Activated CD4-positive, CD25-positive, alpha-beta regulatory T cell treated with anti-CD3 and anti-CD28 coated beads, Interleukin-2, amount 50 U/mL, for 72 hours (primary cell): ENCODE data around the gene HLA-DQB1.
"Not testable (repeated sequence)": the region's sequence is repeated elsewhere in the genome, so short reads cannot be mapped to it uniquely, and the experiment has no call there.

Experiments
- DNase-seq: peaks from one replicate; pipeline ENCODE4 v3.0.0; 2021

Gene HLA-DQB1

GRCh38 chr6:32666420-32667300, at the start of gene HLA-DQB1:
Gene HLA-DQB1 (minus strand): TSS chr6:32666657. CDS start chr6:32666607, 50 bp downstream.
- peak; percentile 39 for DNase-seq

DNA sequence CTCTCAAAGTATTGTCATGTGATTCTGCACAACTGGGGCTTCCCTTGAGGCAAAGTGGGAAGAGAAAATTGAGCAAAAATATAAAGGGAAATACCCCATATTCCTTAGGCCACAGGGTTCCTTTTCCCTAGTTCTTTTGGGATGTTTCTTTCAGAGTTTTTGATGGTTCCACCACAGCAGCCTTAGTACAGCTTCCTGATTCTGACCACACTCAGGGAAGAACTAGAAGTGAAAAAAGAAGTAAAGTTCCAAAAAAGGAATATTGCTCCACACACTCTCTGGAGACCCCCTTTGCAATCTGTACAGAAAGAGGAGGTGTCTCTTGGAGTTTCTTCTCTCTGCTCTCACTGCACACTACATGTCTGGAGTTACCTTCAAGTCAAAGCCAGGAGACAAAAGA, 46.8 kb upstream of the HLA-DQB1 start:
- DNase-seq = no peak

DNA sequence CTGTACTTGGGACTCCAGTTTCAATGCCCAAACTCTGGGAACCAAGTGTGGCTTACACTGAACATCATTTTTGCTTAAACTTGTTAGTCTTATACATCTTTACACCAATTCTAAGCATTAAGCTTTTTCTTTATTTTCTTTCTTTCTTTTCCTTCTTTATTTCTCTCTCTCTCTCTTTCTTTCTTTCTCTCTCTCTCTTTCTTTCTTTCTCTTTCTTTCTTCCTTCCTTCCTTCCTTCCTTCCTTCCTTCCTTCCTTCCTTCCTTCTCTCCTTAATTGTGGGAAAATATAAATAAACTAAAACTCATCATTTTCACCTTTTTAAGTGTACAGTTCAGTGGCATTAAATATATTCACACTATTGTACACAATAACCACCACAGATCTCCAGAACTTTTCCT, 43.2 kb upstream of the HLA-DQB1 start:
- DNase-seq = no peak

GRCh38 chr6:32705164-32705563, 38.7 kb upstream of the HLA-DQB1 start:
- not testable (repeated sequence) for DNase-seq

- DNase-seq = no peak
Measured at GRCh38 chr6:32703347-32703746, 36.9 kb upstream of the HLA-DQB1 start.

DNA sequence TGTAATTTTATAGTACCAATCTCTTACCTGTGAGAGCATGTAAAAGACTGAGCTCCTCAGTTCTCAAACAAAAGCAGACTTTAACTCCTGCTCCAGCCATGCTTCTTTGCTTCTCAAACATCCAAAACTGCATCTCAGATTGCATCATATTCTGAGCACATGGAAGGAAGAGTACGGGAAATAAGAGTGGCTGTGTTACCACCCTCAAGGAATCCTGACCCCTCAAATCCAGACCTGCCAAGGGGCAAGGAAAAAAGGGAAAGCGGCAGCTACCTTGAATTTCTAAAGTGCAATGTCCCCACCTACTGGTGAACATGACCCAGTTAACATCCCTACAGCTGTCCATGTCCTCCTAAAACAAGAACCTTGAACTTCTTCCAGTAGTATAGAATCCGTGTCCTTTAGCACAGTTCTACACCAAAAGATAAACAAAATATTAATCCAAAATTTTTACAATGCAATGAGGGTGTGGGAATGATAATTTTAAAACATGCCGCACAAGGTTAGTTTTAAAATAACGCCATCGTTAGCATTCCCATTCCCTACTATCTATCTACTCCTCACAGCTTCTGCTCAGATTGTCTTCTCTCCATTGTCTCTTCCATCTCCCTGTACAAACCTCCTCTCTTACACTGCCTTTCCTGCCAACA, 34.1 kb upstream of the HLA-DQB1 start:
- DNase-seq = no peak

DNA sequence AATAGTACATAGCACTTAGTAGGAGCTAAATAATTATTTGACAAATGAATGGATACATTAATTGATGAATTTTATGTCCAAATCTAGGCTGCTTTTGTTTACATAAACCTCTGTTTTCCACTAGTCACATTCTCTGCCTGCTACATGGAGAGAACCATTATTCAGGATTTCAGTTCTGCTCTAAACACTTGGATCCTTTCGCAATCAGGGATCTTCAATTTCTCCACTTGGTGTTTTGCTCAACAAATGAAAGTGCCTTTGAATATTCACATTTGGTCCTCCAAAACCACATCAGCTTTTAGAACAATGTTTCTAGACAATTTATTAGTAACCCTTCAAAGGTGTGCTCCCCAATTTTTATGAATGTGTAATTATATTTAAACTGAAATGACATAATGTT, 30.6 kb upstream of the HLA-DQB1 start:
- DNase-seq = no peak

GRCh38 chr6:32692019-32692418, 25.6 kb upstream of the HLA-DQB1 start:
- peak; percentile 41 for DNase-seq

DNA sequence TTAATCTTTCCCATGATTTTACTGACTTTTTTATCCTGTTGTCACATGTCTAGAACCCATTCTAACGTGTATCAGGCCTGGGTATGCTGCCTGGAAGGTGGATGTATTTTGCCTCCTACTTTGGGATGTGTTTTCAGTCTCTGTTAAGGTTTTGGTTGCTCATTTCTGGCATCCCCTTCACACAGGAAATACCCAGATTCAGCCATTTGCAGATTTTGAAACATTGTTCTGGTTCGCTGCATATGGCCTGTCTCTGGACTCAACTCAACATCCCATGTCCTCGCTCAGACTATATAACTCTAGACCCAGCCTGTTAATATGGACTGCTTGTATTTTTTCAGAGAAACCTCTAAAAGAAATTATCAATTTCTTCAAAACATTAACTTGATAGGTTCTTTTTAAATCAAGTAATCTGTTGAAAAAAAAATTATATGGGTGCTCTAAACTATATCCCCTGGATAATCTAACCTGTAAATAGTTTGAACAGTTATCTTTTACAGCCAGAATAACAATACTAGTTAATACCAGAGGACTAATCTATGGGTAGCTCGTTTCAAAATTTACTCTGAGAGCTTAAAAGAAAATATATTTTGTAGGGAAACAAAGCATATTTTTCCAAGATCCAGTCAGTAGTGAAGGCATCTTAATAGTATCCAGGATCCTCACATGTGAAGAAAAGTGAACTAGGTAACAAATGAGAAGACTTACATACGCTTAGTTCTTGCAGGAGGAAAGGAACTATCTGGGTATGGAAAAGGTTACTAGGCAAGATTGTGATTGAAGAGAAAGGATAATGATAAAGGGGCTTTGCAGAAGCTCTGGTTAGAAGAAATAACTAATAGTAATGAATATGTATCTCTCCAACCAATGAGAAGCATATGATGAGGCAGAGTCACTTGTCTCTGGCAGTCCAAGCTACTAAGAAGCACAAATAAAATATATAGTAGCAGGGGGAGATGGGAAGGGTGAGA, 23.4 kb upstream of the HLA-DQB1 start:
- no peak for DNase-seq

GRCh38 chr6:32685603-32686002, 19.1 kb upstream of the HLA-DQB1 start:
- DNase-seq = no peak

- DNase-seq = no peak
Measured at GRCh38 chr6:32684246-32684645, 17.8 kb upstream of the HLA-DQB1 start.

GRCh38 chr6:32680055-32680454, 13.6 kb upstream of the HLA-DQB1 start:
- DNase-seq = no peak

- DNase-seq = no peak
Measured at GRCh38 chr6:32679492-32679891, 13.0 kb upstream of the HLA-DQB1 start.

DNA sequence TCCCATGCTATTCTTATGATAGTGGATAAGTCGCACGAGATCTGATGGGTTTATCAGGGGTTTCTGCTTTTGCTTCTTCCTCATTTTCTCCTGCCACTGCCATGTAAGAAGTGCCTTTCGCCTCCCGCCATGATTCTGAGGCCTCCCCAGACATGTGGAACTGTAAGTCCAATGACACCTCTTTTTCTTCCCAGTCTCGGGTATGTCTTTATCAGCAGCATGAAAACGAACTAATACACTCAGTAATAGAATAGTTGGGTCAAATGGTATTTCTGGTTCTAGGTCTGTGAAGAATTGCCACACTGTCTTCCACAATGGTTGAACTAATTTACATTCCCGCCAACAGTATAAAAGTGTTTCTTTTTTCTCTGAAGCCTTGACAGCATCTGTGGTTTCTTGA, 7.7 kb upstream of the HLA-DQB1 start:
- DNase-seq = not testable (repeated sequence)

DNA sequence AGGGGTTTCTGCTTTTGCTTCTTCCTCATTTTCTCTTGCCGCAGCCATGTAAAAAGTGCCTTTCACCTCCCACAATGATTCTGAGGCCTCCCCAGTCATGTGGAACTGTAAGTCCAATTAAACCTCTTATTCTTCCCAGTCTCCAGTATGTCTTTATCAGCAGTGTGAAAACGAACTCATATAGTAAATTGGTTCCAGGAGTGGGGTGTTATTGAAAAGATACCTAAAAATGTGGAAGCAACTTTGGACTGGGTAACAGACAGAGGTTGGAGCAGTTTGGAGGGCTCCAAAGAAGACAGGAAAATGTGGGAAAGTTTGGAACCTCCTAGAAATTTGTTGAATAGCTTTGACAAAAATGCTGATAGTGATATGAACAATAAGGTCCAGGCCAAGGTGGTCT, 5.5 kb upstream of the HLA-DQB1 start:
- DNase-seq = not testable (repeated sequence)

- DNase-seq = no peak
Measured at GRCh38 chr6:32669893-32670292, 3.4 kb upstream of the HLA-DQB1 start.

DNA sequence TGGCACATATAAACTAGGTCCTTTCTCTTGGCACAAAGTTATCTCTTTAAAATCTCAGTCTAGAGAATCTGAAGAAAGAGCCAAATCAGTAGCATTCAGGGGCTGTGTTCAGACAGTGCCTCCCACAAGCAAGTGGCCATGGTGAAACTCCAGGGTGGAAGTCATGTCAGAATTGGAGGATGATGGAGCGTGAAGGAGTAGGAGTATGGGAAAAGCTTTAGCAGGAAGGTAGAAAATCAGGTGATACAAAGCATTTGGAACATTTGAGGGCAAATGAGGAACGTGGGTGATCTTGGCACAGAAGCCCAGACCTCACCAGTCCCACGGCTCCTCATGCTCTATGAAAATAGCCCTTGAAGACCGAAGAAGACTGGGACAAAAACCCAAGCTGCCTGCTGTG, 2.8 kb upstream of the HLA-DQB1 start:
- no peak for DNase-seq

DNA sequence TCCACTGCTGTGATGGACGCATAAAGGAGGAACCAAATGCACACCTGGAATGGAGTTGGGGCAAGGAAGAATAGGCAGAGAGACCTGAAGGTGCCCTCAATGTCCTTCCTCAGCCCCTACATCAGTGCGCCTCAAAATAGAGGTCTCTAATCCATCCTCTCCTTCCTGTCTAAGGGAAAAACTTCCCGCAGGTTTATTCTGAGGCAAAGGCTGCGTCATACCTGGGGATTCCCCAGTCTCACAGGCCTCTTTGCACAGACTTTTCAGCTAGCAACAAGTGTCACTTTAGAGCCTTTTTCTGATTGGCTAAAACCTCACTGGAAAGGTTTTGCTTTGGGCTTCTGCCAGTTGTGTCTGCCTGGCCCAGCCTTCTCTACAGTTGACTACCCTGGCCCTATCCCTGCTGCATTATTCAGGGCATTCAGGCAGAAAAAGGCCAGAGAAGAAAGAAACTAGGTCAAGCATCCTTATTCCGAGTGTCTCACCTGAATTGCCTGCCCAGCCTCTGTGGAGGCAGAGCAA, 1.8 kb upstream of the HLA-DQB1 start:
- no peak for DNase-seq

DNA sequence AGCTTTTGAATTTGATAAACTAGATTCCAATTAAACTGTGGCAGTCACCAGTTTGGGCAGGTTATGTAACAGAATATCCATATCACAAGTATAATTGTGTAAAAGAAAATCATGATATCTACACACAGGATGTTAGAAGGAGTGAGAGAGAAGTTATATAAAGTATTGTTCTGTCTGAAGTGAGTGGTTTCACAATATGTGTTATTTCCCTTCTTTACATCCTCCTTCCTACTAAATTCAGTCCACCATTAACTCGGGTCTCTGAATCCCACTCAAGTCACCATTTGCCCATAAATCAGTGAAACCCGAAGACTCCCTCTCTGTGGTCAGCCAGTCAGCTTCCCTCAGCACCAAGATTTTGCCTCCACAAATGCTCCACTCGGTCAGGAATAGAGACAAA, 796 bp downstream of the HLA-DQB1 start:
- no peak for DNase-seq

- peak; percentile 49 for DNase-seq
Measured at GRCh38 chr6:32664827-32665362, 1.6 kb downstream of the HLA-DQB1 start.

- no peak for DNase-seq
Measured at GRCh38 chr6:32664354-32664753, 2.1 kb downstream of the HLA-DQB1 start.

GRCh38 chr6:32662836-32663235, 3.6 kb downstream of the HLA-DQB1 start:
- no peak for DNase-seq

GRCh38 chr6:32662099-32662498, 4.4 kb downstream of the HLA-DQB1 start:
- DNase-seq = no peak
